ENCODE data around the gene ETV6.

- TF ChIP-seq, protein P1, sequence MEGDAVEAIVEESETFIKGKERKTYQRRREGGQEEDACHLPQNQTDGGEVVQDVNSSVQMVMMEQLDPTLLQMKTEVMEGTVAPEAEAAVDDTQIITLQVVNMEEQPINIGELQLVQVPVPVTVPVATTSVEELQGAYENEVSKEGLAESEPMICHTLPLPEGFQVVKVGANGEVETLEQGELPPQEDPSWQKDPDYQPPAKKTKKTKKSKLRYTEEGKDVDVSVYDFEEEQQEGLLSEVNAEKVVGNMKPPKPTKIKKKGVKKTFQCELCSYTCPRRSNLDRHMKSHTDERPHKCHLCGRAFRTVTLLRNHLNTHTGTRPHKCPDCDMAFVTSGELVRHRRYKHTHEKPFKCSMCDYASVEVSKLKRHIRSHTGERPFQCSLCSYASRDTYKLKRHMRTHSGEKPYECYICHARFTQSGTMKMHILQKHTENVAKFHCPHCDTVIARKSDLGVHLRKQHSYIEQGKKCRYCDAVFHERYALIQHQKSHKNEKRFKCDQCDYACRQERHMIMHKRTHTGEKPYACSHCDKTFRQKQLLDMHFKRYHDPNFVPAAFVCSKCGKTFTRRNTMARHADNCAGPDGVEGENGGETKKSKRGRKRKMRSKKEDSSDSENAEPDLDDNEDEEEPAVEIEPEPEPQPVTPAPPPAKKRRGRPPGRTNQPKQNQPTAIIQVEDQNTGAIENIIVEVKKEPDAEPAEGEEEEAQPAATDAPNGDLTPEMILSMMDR (IDR thresholded peaks at IDR 0.05; ENCODE audit: borderline replicate concordance, extremely low read depth, low read length, poor library complexity, severe bottlenecking), result no peak
- no peak for TF ChIP-seq EZH2 (IDR thresholded peaks at IDR 0.05; ENCODE audit: borderline replicate concordance, low read depth, low read length, severe bottlenecking)
These were observed 187.0 kb downstream of the ETV6 start for GRCh38 chr12:11836282-11837151.
